PC-9 (cell line): ENCODE results near the gene MYO5B. TPM values are rescaled to one million over a fixed set of nuclear protein-coding genes. Genes with fewer than 3 reads are reported as not detected.

Experiments used
- BruUV-seq: library from RNA; stranded (reverse); fragments of 400-500 nt; replicated peaks from 2 replicates; lab custom pipeline; 2021; lab: Mats Ljungman, UMichigan
- CTCF ChIA-PET: fragments of 300-600 bp; sonication (Branson Sonifier 250); formaldehyde crosslinking; loops from one replicate; lab custom pipeline; 2022; ENCODE audit warnings: antibody characterized with exemption; lab: Charles Lee
- POLR2A ChIA-PET: fragments of 300-600 bp; sonication (Branson Sonifier 250); formaldehyde crosslinking; loops from one replicate; lab custom pipeline; 2022; ENCODE audit warnings: antibody characterized with exemption; ENCODE audit not compliant: unreplicated experiment; lab: Charles Lee
- DNase-seq, 2 experiments: peaks; one replicate each; pipeline versions ENCODE4 v3.0.0 to v3.0.0-alpha.2; 2015 to 2022; ENCODE audit warnings: mixed read lengths in 1 of 2
- H2AFZ ChIP-seq: fragments of 200-600 bp; sonication (generic); 2 replicates; pipeline ENCODE4 v1.8.1; 2017; ENCODE audit warnings: antibody characterized with exemption
- H3F3A ChIP-seq: fragments of 200-600 bp; sonication (generic); 2 replicates; pipeline ENCODE4 v1.8.1; 2017; ENCODE audit warnings: antibody characterized with exemption, mild to moderate bottlenecking, low read depth; ENCODE audit not compliant: insufficient read depth
- H3K27ac ChIP-seq: fragments of 200-600 bp; sonication (generic); 2 replicates; pipeline ENCODE4 v1.6.1; 2016; ENCODE audit warnings: mixed run types
- H3K27me3 ChIP-seq: fragments of 200-600 bp; sonication (generic); 2 replicates; pipeline ENCODE4 v1.6.1; 2016; ENCODE audit warnings: low read depth, mixed run types; ENCODE audit not compliant: insufficient read depth
- H3K36me3 ChIP-seq: fragments of 200-600 bp; sonication (generic); 2 replicates; pipeline ENCODE4 v1.6.1; 2016; ENCODE audit warnings: low read depth, mixed run types
- H3K4me1 ChIP-seq: fragments of 200-600 bp; sonication (generic); replicated peaks from 2 replicates; pipeline ENCODE4 v1.6.1; 2016; ENCODE audit warnings: mixed run types; ENCODE audit not compliant: insufficient read depth
- H3K4me2 ChIP-seq: fragments of 200-600 bp; sonication (generic); 2 replicates; pipeline ENCODE4 v1.6.1; 2017; ENCODE audit warnings: mixed run types
- H3K4me3 ChIP-seq: fragments of 200-600 bp; sonication (generic); 2 replicates; pipeline ENCODE4 v1.6.1; 2016; ENCODE audit warnings: mixed run types
- H3K79me2 ChIP-seq: fragments of 200-600 bp; sonication (generic); 2 replicates; pipeline ENCODE4 v1.6.1; 2017; ENCODE audit warnings: low read depth, mixed run types
- H3K9me2 ChIP-seq: fragments of 200-600 bp; sonication (generic); 2 replicates; pipeline ENCODE4 v1.8.1; 2017; ENCODE audit warnings: mild to moderate bottlenecking; ENCODE audit not compliant: insufficient read depth
- H3K9me3 ChIP-seq: fragments of 200-600 bp; sonication (generic); 2 replicates; pipeline ENCODE4 v1.8.1; 2016; ENCODE audit warnings: low read depth; ENCODE audit not compliant: insufficient read depth
- H4K20me1 ChIP-seq: fragments of 200-600 bp; sonication (generic); 2 replicates; pipeline ENCODE4 v1.8.1; 2017; ENCODE audit not compliant: insufficient read depth
- CTCF ChIP-seq: fragments of 200-600 bp; sonication (generic); conservative IDR thresholded peaks from 2 replicates; pipeline ENCODE4 v1.6.1; 2017; ENCODE audit warnings: mixed run types, antibody characterized with exemption, mild to moderate bottlenecking, moderate library complexity
- EZH2 ChIP-seq: fragments of 200-600 bp; sonication (generic); IDR thresholded peaks from 2 replicates; pipeline ENCODE4 v1.8.0; 2017; ENCODE audit warnings: antibody characterized with exemption, low read depth
- intact Hi-C: fragments of 100-400 bp; cut with micrococcal nuclease; formaldehyde crosslinking; loops from one replicate; pipeline ENCODE4 v1.10.0; 2022; ENCODE audit not compliant: unreplicated experiment
- total RNA-seq: library from RNA; stranded (reverse); gene quantifications from 2 replicates; pipeline ENCODE4 v1.2.3, GENCODE V29; 2021

MYO5B gene
- total RNA-seq, 1 experiment from 2014 or later = 25.4 TPM

- intact Hi-C loops = no loop called here
- no TSS peak for BruUV-seq
- H3K27ac ChIP-seq = no peak overlapping the region
- H3K4me2 ChIP-seq = no peak overlapping the region
- H3K27me3 ChIP-seq = no peaks in the 10 kb centered on the region
- TF ChIP-seq EZH2 (no peak), CTCF (no peak)
- DNase-seq = no peak
- H3K79me2 ChIP-seq = peaks cover 27% of the 10 kb centered on the region
- CTCF ChIA-PET = no interaction called here
- peaks cover 18% of the 10 kb centered on the region for H3K4me1 ChIP-seq
- H3K36me3 ChIP-seq = no peaks in the 10 kb centered on the region
- no peaks in the 10 kb centered on the region for H3K9me3 ChIP-seq
- H4K20me1 ChIP-seq = no peaks in the 10 kb centered on the region
- H2AFZ ChIP-seq = no peak overlapping the region
- no peaks in the 10 kb centered on the region for H3F3A ChIP-seq
- H3K4me3 ChIP-seq = no peak overlapping the region
- no peaks in the 10 kb centered on the region for H3K9me2 ChIP-seq
- POLR2A ChIA-PET = no interaction called here
These were observed 24.9 kb downstream of the MYO5B start for GRCh38 chr18:50170004-50170403.

GRCh38 chr18:50169149-50169548 lies 25.8 kb downstream of the MYO5B start:
- TF ChIP-seq EZH2 (no peak), CTCF (no peak)
- H3K27me3 ChIP-seq = no peaks in the 10 kb centered on the region
- H3K27ac ChIP-seq = no peak overlapping the region
- H3K4me3 ChIP-seq = no peak overlapping the region
- DNase-seq = no peak
- no peaks in the 10 kb centered on the region for H3K36me3 ChIP-seq
- CTCF ChIA-PET = no interaction called here
- BruUV-seq = no TSS peak
- no peak overlapping the region for H3K4me2 ChIP-seq
- H3K79me2 ChIP-seq = peaks cover 33% of the 10 kb centered on the region
- peaks cover 4% of the 10 kb centered on the region; the same call in 1 of the 2 replicates for H3F3A ChIP-seq
- peaks cover 22% of the 10 kb centered on the region for H3K4me1 ChIP-seq
- POLR2A ChIA-PET = no interaction called here
- H3K9me2 ChIP-seq = no peaks in the 10 kb centered on the region
- no peaks in the 10 kb centered on the region for H4K20me1 ChIP-seq
- no peaks in the 10 kb centered on the region for H3K9me3 ChIP-seq
- intact Hi-C loops = no loop called here
- H2AFZ ChIP-seq = no peak overlapping the region

- ChIA-PET POLR2A (interaction anchor here (0.7 kb wide), 1 partner anchor 41 kb away, joined by 3 read pairs; no protein-coding TSS in a partner anchor), CTCF (no interaction called here)
- Histone ChIP-seq H3K4me2 (no peak overlapping the region), H3K9me3 (no peaks in the 10 kb centered on the region), H2AFZ (no peak overlapping the region), H4K20me1 (no peaks in the 10 kb centered on the region), H3K79me2 (peaks cover 42% of the 10 kb centered on the region), H3K4me3 (no peak overlapping the region), H3K27me3 (no peaks in the 10 kb centered on the region), H3K4me1 (peaks cover 34% of the 10 kb centered on the region), H3K27ac (no peak overlapping the region), H3K36me3 (no peaks in the 10 kb centered on the region), H3K9me2 (no peaks in the 10 kb centered on the region), H3F3A (peaks cover 15% of the 10 kb centered on the region)
- no peak for DNase-seq
- intact Hi-C loops = no loop called here
- no TSS peak for BruUV-seq
- TF ChIP-seq CTCF = no peak
- no peak for TF ChIP-seq EZH2
These were observed 27.0 kb downstream of the MYO5B start for GRCh38 chr18:50167966-50168365.
